Activated B cell treated with CpG ODN at 0.5 μM for 24 hours (primary cell): ENCODE data around the gene SLC36A3. TPM values are rescaled to one million over a fixed set of nuclear protein-coding genes. Genes with fewer than 3 reads are reported as not detected.

Experiments used
- ATAC-seq: fragments of 200-7000 bp; cut with Tn5 transposase; one replicate; pipeline ENCODE4 v1.10.0; 2021; ENCODE audit warnings: low read depth, mild to moderate bottlenecking, moderate library complexity
- CTCF ChIA-PET: fragments of 350-600 bp; sonication (Branson Sonifier 250); formaldehyde crosslinking; loops from one replicate; lab custom pipeline; 2021; ENCODE audit warnings: antibody characterized with exemption; lab: Charles Lee
- POLR2A ChIA-PET: fragments of 350-600 bp; sonication (Branson Sonifier 250); formaldehyde crosslinking; loops from one replicate; lab custom pipeline; 2021; ENCODE audit warnings: antibody characterized with exemption; lab: Charles Lee
- DNase-seq: peaks from one replicate; pipeline ENCODE4 v3.0.0; 2022
- H3K27ac Mint-ChIP-seq: one replicate; pipeline ENCODE4 v1.8.0; 2020; ENCODE audit warnings: mixed read lengths
- H3K27me3 Mint-ChIP-seq: one replicate; pipeline ENCODE4 v1.8.0; 2021; ENCODE audit warnings: mixed read lengths
- H3K36me3 Mint-ChIP-seq: one replicate; pipeline ENCODE4 v1.8.0; 2021; ENCODE audit warnings: low read depth, mixed read lengths
- H3K4me1 Mint-ChIP-seq: one replicate; pipeline ENCODE4 v1.8.0; 2021; ENCODE audit warnings: mixed read lengths
- H3K4me3 Mint-ChIP-seq: one replicate; pipeline ENCODE4 v1.8.0; 2020; ENCODE audit warnings: mild to moderate bottlenecking, mixed read lengths
- H3K9me3 Mint-ChIP-seq: one replicate; pipeline ENCODE4 v1.8.0; 2020; ENCODE audit warnings: mixed read lengths
- CTCF ChIP-seq: fragments of 200-600 bp; IDR thresholded peaks from one replicate; pipeline ENCODE4 v1.8.0; 2022; ENCODE audit warnings: antibody characterized with exemption, mild to moderate bottlenecking
- intact Hi-C: fragments of 100-400 bp; cut with micrococcal nuclease; formaldehyde crosslinking; loops from one replicate; pipeline ENCODE4 v1.15.1; 2024
- total RNA-seq: library from RNA; stranded (reverse); gene quantifications from 2 replicates; pipeline ENCODE4 v1.2.3, GENCODE V29; 2022

The SLC36A3 gene
- total RNA-seq, 1 donor from 2014 or later = not detected

GRCh38 chr5:151285683-151286082, 17.9 kb downstream of the SLC36A3 start:
- DNase-seq = no peak

GRCh38 chr5:151284392-151284967, 19.1 kb downstream of the SLC36A3 start:
- H3K9me3 Mint-ChIP-seq = no peaks in the 10 kb centered on the region
- no peaks in the 10 kb centered on the region for H3K27me3 Mint-ChIP-seq
- no peak overlapping the region for H3K4me3 Mint-ChIP-seq
- intact Hi-C loops = no loop called here
- peaks cover 3% of the 10 kb centered on the region for H3K4me1 Mint-ChIP-seq
- ATAC-seq = no peak
- POLR2A ChIA-PET = no interaction called here
- H3K36me3 Mint-ChIP-seq = peaks cover 4% of the 10 kb centered on the region
- no peak for DNase-seq
- H3K27ac Mint-ChIP-seq = no peak overlapping the region
- CTCF ChIA-PET = no interaction called here
- no peak for TF ChIP-seq CTCF

More at GRCh38 chr5:151285683-151286082, 17.9 kb downstream of the SLC36A3 start:
- Mint-ChIP-seq H3K27ac (no peak overlapping the region), H3K4me1 (peaks cover 3% of the 10 kb centered on the region), H3K9me3 (no peaks in the 10 kb centered on the region), H3K36me3 (no peaks in the 10 kb centered on the region), H3K27me3 (no peaks in the 10 kb centered on the region), H3K4me3 (no peak overlapping the region)
- intact Hi-C loops = no loop called here
- ChIA-PET CTCF (no interaction called here), POLR2A (no interaction called here)
- TF ChIP-seq CTCF = no peak
- ATAC-seq = no peak

GRCh38 chr5:151283120-151283825, 20.3 kb downstream of the SLC36A3 start:
- no peak for ATAC-seq
- no peaks in the 10 kb centered on the region for H3K9me3 Mint-ChIP-seq
- H3K27me3 Mint-ChIP-seq = no peaks in the 10 kb centered on the region
- ChIA-PET CTCF (no interaction called here), POLR2A (no interaction called here)
- H3K27ac Mint-ChIP-seq = no peak overlapping the region
- intact Hi-C loops = no loop called here
- peaks cover 4% of the 10 kb centered on the region for H3K36me3 Mint-ChIP-seq
- no peak for TF ChIP-seq CTCF
- H3K4me3 Mint-ChIP-seq = no peak overlapping the region
- DNase-seq = no peak
- peaks cover 3% of the 10 kb centered on the region for H3K4me1 Mint-ChIP-seq

GRCh38 chr5:151281001-151281639, 22.4 kb downstream of the SLC36A3 start:
- no peaks in the 10 kb centered on the region for H3K9me3 Mint-ChIP-seq
- ATAC-seq = no peak
- POLR2A ChIA-PET = interaction anchor here (0.6 kb wide), 1 partner anchor 509 kb away, joined by 4 read pairs; no protein-coding TSS in a partner anchor
- TF ChIP-seq CTCF = no peak
- CTCF ChIA-PET = no interaction called here
- DNase-seq = no peak
- intact Hi-C loops = no loop called here
- no peak overlapping the region for H3K27ac Mint-ChIP-seq
- H3K36me3 Mint-ChIP-seq = peaks cover 11% of the 10 kb centered on the region
- H3K27me3 Mint-ChIP-seq = no peaks in the 10 kb centered on the region
- H3K4me1 Mint-ChIP-seq = no peaks in the 10 kb centered on the region
- H3K4me3 Mint-ChIP-seq = no peak overlapping the region

DNA sequence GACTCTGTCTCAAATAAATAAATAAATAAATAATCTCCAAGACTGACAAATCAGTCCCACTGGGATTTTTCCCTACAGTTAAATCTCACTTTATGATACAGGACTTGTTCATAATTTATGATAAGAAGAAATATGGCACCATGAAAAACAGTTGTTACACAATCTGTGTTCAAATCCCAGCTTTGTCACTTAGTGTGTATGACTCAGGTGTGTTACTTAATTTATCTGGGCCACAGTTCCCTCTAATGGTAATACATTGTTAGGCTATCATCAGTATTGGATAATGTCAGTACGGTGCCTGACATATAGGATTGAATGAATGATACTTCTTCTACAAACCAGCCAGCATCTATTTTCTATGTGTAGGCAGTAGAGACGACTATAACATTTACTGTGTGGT, 23.1 kb downstream of the SLC36A3 start:
- ChIA-PET POLR2A (interaction anchor here (0.6 to 0.7 kb wide), 2 partner anchors 88 to 509 kb away, joined by 4 read pairs; no protein-coding TSS in a partner anchor), CTCF (no interaction called here)
- DNase-seq (no peak), ATAC-seq (no peak)
- Mint-ChIP-seq H3K36me3 (peaks cover 13% of the 10 kb centered on the region), H3K4me1 (no peaks in the 10 kb centered on the region), H3K27me3 (no peaks in the 10 kb centered on the region), H3K4me3 (no peak overlapping the region), H3K9me3 (no peaks in the 10 kb centered on the region), H3K27ac (no peak overlapping the region)
- no peak for TF ChIP-seq CTCF
- intact Hi-C loops = no loop called here
